ENCODE measurements around the gene OPA1.

DNA sequence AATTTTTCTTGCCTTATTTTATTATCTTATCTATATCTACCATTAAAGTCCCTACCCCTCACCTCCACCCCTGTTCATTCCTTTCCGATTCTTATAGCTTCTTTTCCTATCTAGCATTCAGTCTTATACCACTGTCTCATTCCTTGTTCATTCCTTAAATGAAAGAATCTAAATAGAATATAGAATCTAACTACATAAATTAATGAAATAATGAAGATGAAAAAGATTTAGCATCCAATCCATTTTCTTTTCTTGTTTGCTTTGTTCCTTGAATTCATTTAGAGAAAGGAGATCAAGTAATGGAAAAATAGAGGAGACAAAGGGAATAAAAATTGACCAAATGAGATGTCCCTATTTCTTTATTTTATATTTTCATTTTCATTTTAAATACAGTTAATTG is 67.2 kb downstream of the OPA1 start:
- TF ChIP-seq, protein P1, sequence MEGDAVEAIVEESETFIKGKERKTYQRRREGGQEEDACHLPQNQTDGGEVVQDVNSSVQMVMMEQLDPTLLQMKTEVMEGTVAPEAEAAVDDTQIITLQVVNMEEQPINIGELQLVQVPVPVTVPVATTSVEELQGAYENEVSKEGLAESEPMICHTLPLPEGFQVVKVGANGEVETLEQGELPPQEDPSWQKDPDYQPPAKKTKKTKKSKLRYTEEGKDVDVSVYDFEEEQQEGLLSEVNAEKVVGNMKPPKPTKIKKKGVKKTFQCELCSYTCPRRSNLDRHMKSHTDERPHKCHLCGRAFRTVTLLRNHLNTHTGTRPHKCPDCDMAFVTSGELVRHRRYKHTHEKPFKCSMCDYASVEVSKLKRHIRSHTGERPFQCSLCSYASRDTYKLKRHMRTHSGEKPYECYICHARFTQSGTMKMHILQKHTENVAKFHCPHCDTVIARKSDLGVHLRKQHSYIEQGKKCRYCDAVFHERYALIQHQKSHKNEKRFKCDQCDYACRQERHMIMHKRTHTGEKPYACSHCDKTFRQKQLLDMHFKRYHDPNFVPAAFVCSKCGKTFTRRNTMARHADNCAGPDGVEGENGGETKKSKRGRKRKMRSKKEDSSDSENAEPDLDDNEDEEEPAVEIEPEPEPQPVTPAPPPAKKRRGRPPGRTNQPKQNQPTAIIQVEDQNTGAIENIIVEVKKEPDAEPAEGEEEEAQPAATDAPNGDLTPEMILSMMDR (conservative IDR thresholded peaks at IDR 0.05; ENCODE audit: low read length): no peak
- no peak for TF ChIP-seq EZH2phosphoT487 (IDR thresholded peaks at IDR 0.05; ENCODE audit: borderline replicate concordance, low read depth, low read length)
